HEK293 (cell line): ENCODE results near the gene PLEKHG3.

Source experiments
- CTCF ChIA-PET: fragments of 350-600 bp; formaldehyde crosslinking; extraction: SDS; loops from one replicate; lab custom pipeline; 2021; ENCODE audit warnings: antibody characterized with exemption; lab: Yijun Ruan, JAX
- POLR2A ChIA-PET: fragments of 300-600 bp; formaldehyde crosslinking; extraction: SDS; loops from one replicate; lab custom pipeline; 2020; ENCODE audit warnings: antibody characterized with exemption, inconsistent platforms; lab: Yijun Ruan, JAX
- H3K27ac ChIP-seq: fragments of 200-500 bp; sonication (Bioruptor generic); 2 replicates; pipeline ENCODE4 v1.5.1; 2014; ENCODE audit warnings: low read depth, low read length, control low read depth, inconsistent platforms; ENCODE audit errors: extremely low read depth
- H3K36me3 ChIP-seq, 2 experiments: fragments of 200-500 bp in 1 of 2; sonication (Bioruptor generic) in 1 of 2; 1 replicate in 1 of 2; 2 replicates in 1 of 2; pipeline ENCODE4 v1.5.1; 2014 to 2017; ENCODE audit warnings: inconsistent platforms in 2 of 2, low read length in 2 of 2; ENCODE audit not compliant: control insufficient read depth in 2 of 2, insufficient read depth in 1 of 2
- H3K4me1 ChIP-seq: fragments of 200-500 bp; sonication (Bioruptor generic); 2 replicates; pipeline ENCODE4 v1.5.1; 2014; ENCODE audit warnings: mild to moderate bottlenecking, low read length, inconsistent platforms; ENCODE audit not compliant: control insufficient read depth, insufficient read depth
- H3K4me3 ChIP-seq: 2 replicates; pipeline ENCODE4 v1.5.1; 2011; ENCODE audit warnings: low read depth, mild to moderate bottlenecking, control low read depth, low read length, moderate library complexity
- H3K9me3 ChIP-seq: fragments of 200-500 bp; sonication (Bioruptor generic); 2 replicates; pipeline ENCODE4 v1.5.1; 2014; ENCODE audit warnings: low read depth, low read length, inconsistent platforms; ENCODE audit not compliant: control insufficient read depth, insufficient read depth
- INSM2 ChIP-seq: fragments of 450-650 bp; formaldehyde crosslinking; IDR thresholded peaks from 2 replicates; pipeline ENCODE4 v1.5.1; 2016; ENCODE audit warnings: missing biosample characterization, missing genetic modification characterization
- MYNN ChIP-seq: fragments of 450-650 bp; formaldehyde crosslinking; IDR thresholded peaks from 2 replicates; pipeline ENCODE4 v1.5.1; 2016; ENCODE audit warnings: missing biosample characterization, missing genetic modification characterization, borderline replicate concordance
- PRDM10 ChIP-seq: fragments of 450-650 bp; formaldehyde crosslinking; IDR thresholded peaks from 2 replicates; pipeline ENCODE4 v1.5.1; 2016; ENCODE audit warnings: missing biosample characterization, missing genetic modification characterization
- SETDB1 ChIP-seq: IDR thresholded peaks from one replicate; pipeline ENCODE4 v1.6.1; 2017; ENCODE audit warnings: mild to moderate bottlenecking, low read length, moderate library complexity, mixed read lengths; ENCODE audit not compliant: insufficient read length
- ZIC2 ChIP-seq: fragments of 450-650 bp; formaldehyde crosslinking; IDR thresholded peaks from 2 replicates; pipeline ENCODE4 v1.5.1; 2016; ENCODE audit warnings: missing biosample characterization, missing genetic modification characterization
- ZNF184 ChIP-seq: fragments of 450-650 bp; IDR thresholded peaks from 2 replicates; pipeline ENCODE4 v1.5.1; 2018; ENCODE audit warnings: missing biosample characterization, mild to moderate bottlenecking, missing genetic modification characterization
- ZNF26 ChIP-seq: fragments of 450-650 bp; formaldehyde crosslinking; IDR thresholded peaks from 2 replicates; pipeline ENCODE4 v1.5.1; 2016; ENCODE audit warnings: missing biosample characterization, missing genetic modification characterization
- ZNF292 ChIP-seq: fragments of 450-650 bp; formaldehyde crosslinking; IDR thresholded peaks from 2 replicates; pipeline ENCODE4 v1.5.1; 2016; ENCODE audit warnings: low read depth, missing biosample characterization, missing genetic modification characterization, borderline replicate concordance
- ZNF433 ChIP-seq: fragments of 450-650 bp; formaldehyde crosslinking; IDR thresholded peaks from 2 replicates; pipeline ENCODE4 v1.5.1; 2016; ENCODE audit warnings: missing biosample characterization, missing genetic modification characterization, low read depth
- ZNF449 ChIP-seq: fragments of 450-650 bp; formaldehyde crosslinking; IDR thresholded peaks from 2 replicates; pipeline ENCODE4 v1.5.1; 2017; ENCODE audit warnings: missing biosample characterization, mild to moderate bottlenecking, missing genetic modification characterization, moderate library complexity
- ZNF510 ChIP-seq: fragments of 450-650 bp; formaldehyde crosslinking; IDR thresholded peaks from 2 replicates; pipeline ENCODE4 v1.5.1; 2018; ENCODE audit warnings: mild to moderate bottlenecking, missing genetic modification characterization, missing biosample characterization; ENCODE audit not compliant: insufficient replicate concordance
- ZNF624 ChIP-seq: fragments of 450-650 bp; formaldehyde crosslinking; IDR thresholded peaks from 2 replicates; pipeline ENCODE4 v1.5.1; 2017; ENCODE audit warnings: missing biosample characterization, missing genetic modification characterization
- ZNF768 ChIP-seq: fragments of 450-650 bp; formaldehyde crosslinking; IDR thresholded peaks from 2 replicates; pipeline ENCODE4 v1.5.1; 2018; ENCODE audit warnings: missing biosample characterization, mild to moderate bottlenecking, missing genetic modification characterization
- ZXDB ChIP-seq: fragments of 450-650 bp; formaldehyde crosslinking; IDR thresholded peaks from 2 replicates; pipeline ENCODE4 v1.5.1; 2016; ENCODE audit warnings: missing biosample characterization, missing genetic modification characterization
- TF ChIP-seq, protein P1 (sequence below): fragments of 450-650 bp; formaldehyde crosslinking; IDR thresholded peaks from 2 replicates; pipeline ENCODE4 v1.5.1; 2017; ENCODE audit warnings: missing biosample characterization, missing genetic modification characterization
- TF ChIP-seq, protein P2 (sequence below): fragments of 450-650 bp; formaldehyde crosslinking; IDR thresholded peaks from 2 replicates; pipeline ENCODE4 v1.5.1; 2016; ENCODE audit warnings: missing biosample characterization, missing genetic modification characterization

The PLEKHG3 gene

DNA sequence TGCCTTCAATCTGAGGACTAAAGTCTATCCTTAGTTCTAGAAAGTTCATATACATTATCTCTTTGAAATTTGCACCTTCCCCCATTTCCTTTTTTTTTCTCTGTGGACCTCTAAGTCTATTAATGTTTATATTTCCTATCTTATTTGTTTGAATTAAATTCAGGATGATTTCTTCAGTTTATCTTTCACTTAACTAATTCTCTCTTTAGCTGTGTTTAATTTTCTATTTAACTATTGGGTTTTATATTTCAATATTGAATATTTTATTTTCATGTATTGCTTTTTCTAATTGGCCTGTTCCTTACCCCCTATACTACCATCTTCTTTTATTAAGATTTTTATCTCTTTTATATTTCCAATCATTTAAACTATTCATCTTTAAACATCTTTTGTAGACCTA lies 9.5 kb downstream of the PLEKHG3 start:
- no peaks in the 10 kb centered on the region for H3K9me3 ChIP-seq
- H3K4me1 ChIP-seq, result no peaks in the 10 kb centered on the region
- POLR2A ChIA-PET, result interaction anchor here (0.6 to 1.0 kb wide), 2 partner anchors 10 to 18 kb away, joined by 4 read pairs; no protein-coding TSS in a partner anchor
- H3K36me3 ChIP-seq, result peaks cover 0 to 10% of the 10 kb centered on the region in 2 experiments; a peak in 1 of 3 replicates
- no peak overlapping the region for H3K27ac ChIP-seq
- TF ChIP-seq ZNF449 (tag by site-specific recombination), result no peak
- no peak for TF ChIP-seq ZIC2 (tag by site-specific recombination)
- TF ChIP-seq ZNF292 (tag by site-specific recombination), result no peak
- TF ChIP-seq, protein P1, sequence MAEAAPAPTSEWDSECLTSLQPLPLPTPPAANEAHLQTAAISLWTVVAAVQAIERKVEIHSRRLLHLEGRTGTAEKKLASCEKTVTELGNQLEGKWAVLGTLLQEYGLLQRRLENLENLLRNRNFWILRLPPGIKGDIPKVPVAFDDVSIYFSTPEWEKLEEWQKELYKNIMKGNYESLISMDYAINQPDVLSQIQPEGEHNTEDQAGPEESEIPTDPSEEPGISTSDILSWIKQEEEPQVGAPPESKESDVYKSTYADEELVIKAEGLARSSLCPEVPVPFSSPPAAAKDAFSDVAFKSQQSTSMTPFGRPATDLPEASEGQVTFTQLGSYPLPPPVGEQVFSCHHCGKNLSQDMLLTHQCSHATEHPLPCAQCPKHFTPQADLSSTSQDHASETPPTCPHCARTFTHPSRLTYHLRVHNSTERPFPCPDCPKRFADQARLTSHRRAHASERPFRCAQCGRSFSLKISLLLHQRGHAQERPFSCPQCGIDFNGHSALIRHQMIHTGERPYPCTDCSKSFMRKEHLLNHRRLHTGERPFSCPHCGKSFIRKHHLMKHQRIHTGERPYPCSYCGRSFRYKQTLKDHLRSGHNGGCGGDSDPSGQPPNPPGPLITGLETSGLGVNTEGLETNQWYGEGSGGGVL (tag by site-specific recombination), result no peak
- TF ChIP-seq SETDB1, result peak; percentile 83
- TF ChIP-seq ZNF510 (tag by site-specific recombination), result no peak
- no peak overlapping the region for H3K4me3 ChIP-seq
- CTCF ChIA-PET, result interaction anchor here (0.6 to 1.1 kb wide), 2 partner anchors 11 to 41 kb away, joined by 3 read pairs; no protein-coding TSS in a partner anchor

- Histone ChIP-seq H3K4me3 (no peak overlapping the region), H3K36me3 (peaks cover 0 to 10% of the 10 kb centered on the region in 2 experiments; a peak in 1 of 3 replicates), H3K27ac (no peak overlapping the region), H3K9me3 (no peaks in the 10 kb centered on the region), H3K4me1 (0 out of 2 replicates have a peak, but pooled peaks cover 2% of the 10 kb centered on the region)
- ChIA-PET CTCF (interaction anchor here (0.6 to 1.1 kb wide), 4 partner anchors 11 to 165 kb away, joined by 3 read pairs; partner anchors contain the start of gene SPTB), POLR2A (interaction anchor here (1.0 kb wide), 1 partner anchor 11 kb away, joined by 4 read pairs; no protein-coding TSS in a partner anchor)
- no peak for TF ChIP-seq MYNN (tag by site-specific recombination)
- TF ChIP-seq, protein P1 (tag by site-specific recombination), result no peak
- no peak for TF ChIP-seq ZNF26 (tag by site-specific recombination)
- TF ChIP-seq ZNF433 (tag by site-specific recombination), result no peak
- TF ChIP-seq, protein P2, sequence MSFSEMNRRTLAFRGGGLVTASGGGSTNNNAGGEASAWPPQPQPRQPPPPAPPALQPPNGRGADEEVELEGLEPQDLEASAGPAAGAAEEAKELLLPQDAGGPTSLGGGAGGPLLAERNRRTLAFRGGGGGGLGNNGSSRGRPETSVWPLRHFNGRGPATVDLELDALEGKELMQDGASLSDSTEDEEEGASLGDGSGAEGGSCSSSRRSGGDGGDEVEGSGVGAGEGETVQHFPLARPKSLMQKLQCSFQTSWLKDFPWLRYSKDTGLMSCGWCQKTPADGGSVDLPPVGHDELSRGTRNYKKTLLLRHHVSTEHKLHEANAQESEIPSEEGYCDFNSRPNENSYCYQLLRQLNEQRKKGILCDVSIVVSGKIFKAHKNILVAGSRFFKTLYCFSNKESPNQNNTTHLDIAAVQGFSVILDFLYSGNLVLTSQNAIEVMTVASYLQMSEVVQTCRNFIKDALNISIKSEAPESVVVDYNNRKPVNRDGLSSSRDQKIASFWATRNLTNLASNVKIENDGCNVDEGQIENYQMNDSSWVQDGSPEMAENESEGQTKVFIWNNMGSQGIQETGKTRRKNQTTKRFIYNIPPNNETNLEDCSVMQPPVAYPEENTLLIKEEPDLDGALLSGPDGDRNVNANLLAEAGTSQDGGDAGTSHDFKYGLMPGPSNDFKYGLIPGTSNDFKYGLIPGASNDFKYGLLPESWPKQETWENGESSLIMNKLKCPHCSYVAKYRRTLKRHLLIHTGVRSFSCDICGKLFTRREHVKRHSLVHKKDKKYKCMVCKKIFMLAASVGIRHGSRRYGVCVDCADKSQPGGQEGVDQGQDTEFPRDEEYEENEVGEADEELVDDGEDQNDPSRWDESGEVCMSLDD (tag by site-specific recombination), result no peak
- TF ChIP-seq ZXDB (tag by site-specific recombination), result no peak
- TF ChIP-seq PRDM10 (tag by site-specific recombination), result no peak
- TF ChIP-seq ZNF768 (tag by site-specific recombination), result no peak
- no peak for TF ChIP-seq INSM2 (tag by site-specific recombination)
- no peak for TF ChIP-seq ZNF624 (tag by site-specific recombination)
- TF ChIP-seq ZNF184, result no peak
Measured at GRCh38 chr14:64714432-64715025, 10.3 kb downstream of the PLEKHG3 start.
